Vagina (tissue), 2 donors: ENCODE results near the gene SPATA20. TPM values are rescaled to one million over a fixed set of nuclear protein-coding genes. Genes with fewer than 3 reads are reported as not detected.

Experiments
- DNase-seq, 2 donors: peaks; one replicate each; pipeline ENCODE4 v3.0.0-alpha.2; 2017; ENCODE audit errors: extremely low spot score in 2 of 2
- H3K27ac ChIP-seq: fragments of 200-600 bp; sonication (generic); one replicate; pipeline ENCODE4 v1.5.1; 2019
- H3K27me3 ChIP-seq: fragments of 200-600 bp; sonication (generic); one replicate; pipeline ENCODE4 v1.5.1; 2019
- H3K36me3 ChIP-seq, 2 donors: fragments of 200-600 bp; sonication (generic); one replicate each; pipeline ENCODE4 v1.5.1; 2017 to 2019
- H3K4me1 ChIP-seq: fragments of 200-600 bp; sonication (generic); one replicate; pipeline ENCODE4 v1.5.1; 2019
- H3K4me3 ChIP-seq, 2 donors: fragments of 200-600 bp; sonication (generic); 1 replicate in 1 of 2; 2 replicates in 1 of 2; pipeline ENCODE4 v1.5.1; 2016 to 2019
- H3K9me3 ChIP-seq: fragments of 200-600 bp; sonication (generic); one replicate; pipeline ENCODE4 v1.5.1; 2019
- CTCF ChIP-seq, 3 experiments: fragments of 450-650 bp in 2 of 3; fragments of 200-600 bp in 1 of 3; sonication (generic) in 1 of 3; IDR thresholded peaks; one replicate each; pipeline ENCODE4 v1.5.1; 2017 to 2019; ENCODE audit warnings: antibody characterized with exemption in 3 of 3, mild to moderate bottlenecking in 2 of 3, moderate library complexity in 2 of 3
- POLR2A ChIP-seq, 2 donors: fragments of 450-650 bp; IDR thresholded peaks; one replicate each; pipeline ENCODE4 v1.6.1; 2017; ENCODE audit warnings: antibody characterized with exemption in 2 of 2, mild to moderate bottlenecking in 2 of 2, moderate library complexity in 2 of 2
- POLR2AphosphoS5 ChIP-seq, 2 donors: sonication (generic); formaldehyde crosslinking; IDR thresholded peaks; one replicate each; pipeline ENCODE4 v1.9.0; 2017; ENCODE audit warnings: antibody characterized with exemption in 2 of 2, mild to moderate bottlenecking in 2 of 2, low read depth in 1 of 2; ENCODE audit not compliant: insufficient read depth in 1 of 2
- intact Hi-C: fragments of 100-400 bp; cut with DNase I; formaldehyde crosslinking; loops from one replicate; pipeline ENCODE4 v1.15.1; 2023
- total RNA-seq: library from RNA; depleted of rRNA; stranded (reverse); fragments of >200 nt; gene quantifications from one replicate; pipeline ENCODE4 v1.2.3, GENCODE V29; 2016

SPATA20 gene
- total RNA-seq, 1 donor from 2014 or later, result 73.4 TPM

GRCh38 chr17:50542795-50543774 is 3.9 kb upstream of the SPATA20 start:
- no peak overlapping the region for H3K27ac ChIP-seq
- H3K36me3 ChIP-seq, result peaks cover 0 to 8% of the 10 kb centered on the region in 2 donors
- peaks cover 45% of the 10 kb centered on the region for H3K4me1 ChIP-seq
- no peaks in the 10 kb centered on the region for H3K27me3 ChIP-seq
- H3K4me3 ChIP-seq, result peak overlapping the region in 1 of 2 donors; percentile 50
- DNase-seq, result no peak
- no peaks in the 10 kb centered on the region for H3K9me3 ChIP-seq
- TF ChIP-seq POLR2AphosphoS5 (IDR thresholded peaks at IDR 0.05; ENCODE audit: insufficient read depth in 1 of 2, low read depth in 1 of 2), result peak in 1 of 2 donors; percentile 30
- no peak for TF ChIP-seq POLR2A (IDR thresholded peaks at IDR 0.05)
- no peak for TF ChIP-seq CTCF (IDR thresholded peaks at IDR 0.05)
- intact Hi-C loops, result loop anchor here (5.0 kb wide), 1 partner anchor 61 kb away; no protein-coding TSS in a partner anchor

- Histone ChIP-seq H3K36me3 (no peaks in the 10 kb centered on the region), H3K9me3 (no peaks in the 10 kb centered on the region), H3K4me3 (no peak overlapping the region), H3K27me3 (no peaks in the 10 kb centered on the region), H3K27ac (no peak overlapping the region), H3K4me1 (peaks cover 46% of the 10 kb centered on the region)
- intact Hi-C loops, result loop anchor here (5.0 kb wide), 1 partner anchor 62 kb away; no protein-coding TSS in a partner anchor
- TF ChIP-seq POLR2A (IDR thresholded peaks at IDR 0.05) (no peak), POLR2AphosphoS5 (IDR thresholded peaks at IDR 0.05; ENCODE audit: insufficient read depth in 1 of 2, low read depth in 1 of 2) (no peak), CTCF (IDR thresholded peaks at IDR 0.05) (no peak)
- DNase-seq, result no peak
Observed at GRCh38 chr17:50544516-50544915, 2.5 kb upstream of the SPATA20 start.

- H3K4me1 ChIP-seq, result peaks cover 41% of the 10 kb centered on the region
- TF ChIP-seq CTCF (IDR thresholded peaks at IDR 0.05), result no peak
- TF ChIP-seq POLR2AphosphoS5 (IDR thresholded peaks at IDR 0.05; ENCODE audit: insufficient read depth in 1 of 2, low read depth in 1 of 2), result no peak
- intact Hi-C loops, result loop anchor here (5.0 kb wide), 2 partner anchors 82 to 142 kb away; no protein-coding TSS in a partner anchor
- DNase-seq, result no peak
- no peaks in the 10 kb centered on the region for H3K9me3 ChIP-seq
- H3K36me3 ChIP-seq, result peaks cover 0 to 4% of the 10 kb centered on the region in 2 donors
- no peak overlapping the region for H3K4me3 ChIP-seq
- no peak overlapping the region for H3K27ac ChIP-seq
- H3K27me3 ChIP-seq, result no peaks in the 10 kb centered on the region
Observed at GRCh38 chr17:50545311-50545710, 1.7 kb upstream of the SPATA20 start.

GRCh38 chr17:50546701-50547034 is 306 bp upstream of the SPATA20 start:
- peak overlapping the region; percentile 93 for H3K27ac ChIP-seq
- TF ChIP-seq POLR2A (IDR thresholded peaks at IDR 0.05), result no peak
- no peak for TF ChIP-seq POLR2AphosphoS5 (IDR thresholded peaks at IDR 0.05; ENCODE audit: insufficient read depth in 1 of 2, low read depth in 1 of 2)
- no peak for TF ChIP-seq CTCF (IDR thresholded peaks at IDR 0.05)
- H3K9me3 ChIP-seq, result no peaks in the 10 kb centered on the region
- no peaks in the 10 kb centered on the region for H3K27me3 ChIP-seq
- H3K4me3 ChIP-seq, result peak overlapping the region; percentile 58 to 61
- no peak for DNase-seq
- H3K36me3 ChIP-seq, result peaks cover 0 to 4% of the 10 kb centered on the region in 2 donors
- intact Hi-C loops, result loop anchor here (2.0 to 5.0 kb wide), 3 partner anchors 81 to 296 kb away; no protein-coding TSS in a partner anchor
- H3K4me1 ChIP-seq, result peaks cover 28% of the 10 kb centered on the region

- Histone ChIP-seq H3K27me3 (no peaks in the 10 kb centered on the region), H3K27ac (peak overlapping the region; percentile 93), H3K9me3 (no peaks in the 10 kb centered on the region), H3K36me3 (peaks cover 0 to 4% of the 10 kb centered on the region in 2 donors), H3K4me1 (peaks cover 21% of the 10 kb centered on the region), H3K4me3 (peak overlapping the region; percentile 58 to 61)
- TF ChIP-seq CTCF (IDR thresholded peaks at IDR 0.05), result no peak
- intact Hi-C loops, result loop anchor here (2.0 to 5.0 kb wide), 3 partner anchors 80 to 295 kb away; no protein-coding TSS in a partner anchor
- no peak for DNase-seq
Observed at GRCh38 chr17:50547736-50548083, 736 bp downstream of the SPATA20 start.
